Endothelial cell of umbilical vein (primary cell): ENCODE measurements around the gene KIAA1210. TPM values are rescaled to one million over a fixed set of nuclear protein-coding genes. Genes with fewer than 3 reads are reported as not detected.

ENCODE experiments used
- BruUV-seq: library from RNA; stranded (reverse); fragments of 400-500 nt; replicated peaks from 2 replicates; lab custom pipeline; 2021; lab: Mats Ljungman, UMichigan
- CTCF ChIA-PET: fragments of 300-600, 350-600 bp; sonication (Branson Sonifier 250); formaldehyde crosslinking; loops from one replicate; lab custom pipeline; 2021; ENCODE audit warnings: antibody characterized with exemption, inconsistent platforms; lab: Charles Lee
- POLR2A ChIA-PET: fragments of 300-600, 350-600 bp; sonication (Branson Sonifier 250); formaldehyde crosslinking; loops from one replicate; lab custom pipeline; 2021; ENCODE audit warnings: antibody characterized with exemption, inconsistent platforms; lab: Charles Lee
- DNase-seq: peaks from one replicate; pipeline ENCODE4 v3.0.0-alpha.2; 2011; ENCODE audit warnings: low read depth, low spot score
- FAIRE-seq: peaks from 2 replicates; lab custom pipeline; 2011; peaks lifted over from hg19 to GRCh38; lab: Jason Lieb, UNC
- H2AFZ ChIP-seq: 2 replicates; pipeline ENCODE4 v1.6.0; 2012; ENCODE audit warnings: low read depth, low read length, control low read depth, inconsistent platforms
- H3K27ac ChIP-seq: 2 replicates; pipeline ENCODE4 v1.5.1; 2011; ENCODE audit warnings: low read depth, mild to moderate bottlenecking, control low read depth, low read length, moderate library complexity; ENCODE audit not compliant: insufficient read depth
- H3K27me3 ChIP-seq, 2 experiments: 2 replicates each; pipeline versions ENCODE4 v1.6.0 to v1.6.1; 2011; ENCODE audit warnings: low read length in 2 of 2, mixed read lengths in 1 of 2; ENCODE audit not compliant: control insufficient read depth in 2 of 2, insufficient read depth in 2 of 2
- H3K36me3 ChIP-seq, 2 experiments: 2 replicates in 1 of 2; 3 replicates in 1 of 2; pipeline ENCODE4 v1.5.1; 2011; ENCODE audit warnings: low read length in 2 of 2, mild to moderate bottlenecking in 1 of 2, moderate library complexity in 1 of 2; ENCODE audit not compliant: control insufficient read depth in 2 of 2, insufficient read depth in 2 of 2; ENCODE audit errors: extremely low read depth in 1 of 2
- H3K4me1 ChIP-seq: 3 replicates; pipeline ENCODE4 v1.5.1; 2011; ENCODE audit warnings: mild to moderate bottlenecking, low read length; ENCODE audit not compliant: control insufficient read depth, insufficient read depth; ENCODE audit errors: extremely low read depth
- H3K4me2 ChIP-seq: 2 replicates; pipeline ENCODE4 v1.6.1; 2011; ENCODE audit warnings: low read length, control low read depth, mixed read lengths; ENCODE audit not compliant: insufficient read depth
- H3K4me3 ChIP-seq, 3 experiments: fragments of 200-600 bp in 1 of 3; sonication (generic), shearing (Covaris generic) in 1 of 3; replicated peaks in 1 of 3; 2 replicates each; pipeline ENCODE4 v1.5.1; 2011 to 2016; ENCODE audit warnings: control low read depth in 3 of 3, low read length in 3 of 3, mild to moderate bottlenecking in 2 of 3, inconsistent platforms in 1 of 3, low read depth in 1 of 3, moderate library complexity in 1 of 3; ENCODE audit not compliant: insufficient read depth in 1 of 3
- H3K79me2 ChIP-seq: 2 replicates; pipeline ENCODE4 v1.6.0; 2012; ENCODE audit warnings: low read length, inconsistent platforms; ENCODE audit not compliant: control insufficient read depth, insufficient read depth
- H3K9ac ChIP-seq: replicated peaks from 2 replicates; pipeline ENCODE3; 2011; ENCODE audit warnings: low read length, control low read depth; ENCODE audit not compliant: insufficient read depth; ENCODE audit errors: extremely low read depth
- H3K9me1 ChIP-seq: replicated peaks from 3 replicates; pipeline ENCODE4 v1.6.0; 2011; ENCODE audit warnings: mild to moderate bottlenecking, low read length; ENCODE audit not compliant: control insufficient read depth, insufficient read depth; ENCODE audit errors: extremely low read depth
- H3K9me3 ChIP-seq: replicated peaks from 2 replicates; pipeline ENCODE4 v1.5.1; 2012; ENCODE audit warnings: low read length, inconsistent platforms; ENCODE audit not compliant: control insufficient read depth, insufficient read depth
- H4K20me1 ChIP-seq: replicated peaks from 2 replicates; pipeline ENCODE3; 2011; ENCODE audit warnings: mild to moderate bottlenecking, low read length; ENCODE audit not compliant: control insufficient read depth, insufficient read depth; ENCODE audit errors: extremely low read depth
- CTCF ChIP-seq, 2 donors: IDR thresholded peaks; 1 replicate in 1 of 2; 2 replicates in 1 of 2; pipeline ENCODE4 v1.5.1; 2011; ENCODE audit warnings: low read length in 2 of 2, mild to moderate bottlenecking in 2 of 2, moderate library complexity in 2 of 2, control low read depth in 1 of 2, inconsistent platforms in 1 of 2, low read depth in 1 of 2; ENCODE audit not compliant: insufficient read depth in 1 of 2; ENCODE audit errors: extremely low read depth in 1 of 2
- EZH2 ChIP-seq: IDR thresholded peaks from 2 replicates; pipeline ENCODE4 v1.6.1; 2012; ENCODE audit warnings: borderline replicate concordance, low read depth, mild to moderate bottlenecking, moderate library complexity, low read length, inconsistent platforms; ENCODE audit not compliant: severe bottlenecking
- FOS ChIP-seq: IDR thresholded peaks from 2 replicates; pipeline ENCODE4 v1.6.1; 2011; ENCODE audit warnings: mild to moderate bottlenecking, low read length, moderate library complexity, borderline replicate concordance; ENCODE audit not compliant: insufficient read depth
- GATA2 ChIP-seq: IDR thresholded peaks from 2 replicates; pipeline ENCODE4 v1.7.0; 2011; ENCODE audit warnings: low read depth, mild to moderate bottlenecking, moderate library complexity, mixed read lengths, low read length; ENCODE audit not compliant: insufficient read length, insufficient read depth
- JUN ChIP-seq: IDR thresholded peaks from 2 replicates; pipeline ENCODE4 v1.6.1; 2011; ENCODE audit warnings: borderline replicate concordance, low read depth; ENCODE audit not compliant: insufficient read length, insufficient read depth
- MAX ChIP-seq: IDR thresholded peaks from 2 replicates; pipeline ENCODE4 v1.6.1; 2011; ENCODE audit not compliant: insufficient read depth, insufficient read length
- MYC ChIP-seq: IDR thresholded peaks from one replicate; pipeline ENCODE4 v1.6.1; 2011; ENCODE audit warnings: mild to moderate bottlenecking, low read depth, low read length
- POLR2A ChIP-seq: IDR thresholded peaks from 2 replicates; pipeline ENCODE4 v1.6.1; 2012; ENCODE audit warnings: low read depth, mild to moderate bottlenecking, control low read depth, low read length
- POLR2AphosphoS5 ChIP-seq: IDR thresholded peaks from 2 replicates; pipeline ENCODE4 v1.6.1; 2012; ENCODE audit warnings: low read depth, mild to moderate bottlenecking, control low read depth, low read length, moderate library complexity; ENCODE audit not compliant: insufficient read depth
- dilution Hi-C: fragments of 300-500 bp; cut with MboI; formaldehyde crosslinking; loops from one replicate; pipeline ENCODE4 v1.15.0; 2019; ENCODE audit warnings: low sequenced_read_pairs; ENCODE audit not compliant: extremely low pct_ligation_motif_present
- intact Hi-C: fragments of 100-400 bp; cut with micrococcal nuclease; formaldehyde crosslinking; loops from one replicate; pipeline ENCODE4 v1.10.0; 2022
- polyA plus RNA-seq, 4 experiments: library from polyadenylated mRNA; depleted of rRNA in 3 of 4; stranded (reverse) in 3 of 4; unstranded in 1 of 4; fragments of >200 nt; gene quantifications; 2 replicates each; pipeline versions ENCODE4 v1.2.1 to v1.2.3, GENCODE V29; 2011 to 2012; ENCODE audit warnings: missing spikeins in 1 of 4
- total RNA-seq: library from RNA; stranded (reverse); gene quantifications from 2 replicates; pipeline ENCODE4 v1.2.3, GENCODE V29; 2021

KIAA1210 gene
- total and polyA plus RNA-seq, 2 donors (not counting 3 experiments of a cell fraction or from before 2014, with no cell fraction given) = not detected

- BruUV-seq = no TSS peak
- Histone ChIP-seq H2AFZ (no peak overlapping the region), H3K4me1 (no peaks in the 10 kb centered on the region), H3K4me2 (no peak overlapping the region), H3K9me1 (no peaks in the 10 kb centered on the region), H3K27me3 (no peaks in the 10 kb centered on the region), H3K9ac (no peak overlapping the region), H4K20me1 (no peaks in the 10 kb centered on the region), H3K9me3 (no peaks in the 10 kb centered on the region), H3K27ac (no peak overlapping the region), H3K79me2 (no peaks in the 10 kb centered on the region), H3K4me3 (no peak overlapping the region), H3K36me3 (no peaks in the 10 kb centered on the region)
- TF ChIP-seq MYC (no peak), FOS (no peak), JUN (no peak), MAX (no peak), CTCF (IDR thresholded peaks at IDR 0.05; ENCODE audit: extremely low read depth in 1 of 2, insufficient read depth in 1 of 2, low read depth in 1 of 2, low read length in 2 of 2) (no peak), POLR2A (no peak), POLR2AphosphoS5 (no peak), EZH2 (no peak), GATA2 (no peak)
- ChIA-PET POLR2A (no interaction called here), CTCF (interaction anchor here (2.4 kb wide), 1 partner anchor 14 kb away, joined by 12 read pairs; no protein-coding TSS in a partner anchor)
- dilution Hi-C loops (no loop called here), intact Hi-C loops (no loop called here)
- FAIRE-seq = no peak
- no peak for DNase-seq
Measured at GRCh38 chrX:119132961-119133360, 5.3 kb upstream of the KIAA1210 start.
